ENCODE measurements around the gene GRM7.

DNA sequence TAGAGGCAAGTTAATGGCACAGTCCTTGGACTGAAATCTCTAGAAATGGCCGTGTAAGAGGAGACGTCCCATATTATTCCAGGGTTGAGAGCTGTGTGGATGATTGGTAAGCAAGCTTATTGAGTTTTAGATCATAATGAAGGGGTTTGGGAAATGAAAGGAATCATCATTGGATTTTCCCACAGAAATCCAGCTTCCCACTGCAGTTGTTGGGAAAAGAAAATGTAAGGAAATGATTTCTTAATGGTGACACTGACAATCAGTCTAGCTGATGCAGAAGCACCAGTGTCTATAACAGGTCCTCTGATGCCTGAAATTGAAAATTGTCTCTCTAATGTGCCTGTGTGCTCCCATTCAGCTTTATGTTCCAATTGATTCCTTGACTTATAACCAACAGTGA, 728.6 kb downstream of the GRM7 start:
- TF ChIP-seq OVOL3 (tag by site-specific recombination; IDR thresholded peaks at IDR 0.05) (no peak), ZNF558 (tag by site-specific recombination; IDR thresholded peaks at IDR 0.05) (no peak), ZNF624 (tag by site-specific recombination; IDR thresholded peaks at IDR 0.05) (no peak), ZNF175 (tag by site-specific recombination; IDR thresholded peaks at IDR 0.05) (no peak), ZEB2 (tag by site-specific recombination; IDR thresholded peaks at IDR 0.05) (no peak), IKZF3 (tag by site-specific recombination; IDR thresholded peaks at IDR 0.05) (no peak), ZBTB11 (tag by site-specific recombination; conservative IDR thresholded peaks at IDR 0.05; ENCODE audit: low read depth) (no peak), SALL2 (tag by site-specific recombination; IDR thresholded peaks at IDR 0.05; ENCODE audit: borderline replicate concordance) (no peak), KLF10 (tag by site-specific recombination; IDR thresholded peaks at IDR 0.05) (no peak), ZNF274 (IDR thresholded peaks at IDR 0.05; ENCODE audit: low read length) (no peak), ZNF274 (tag by site-specific recombination; IDR thresholded peaks at IDR 0.05; ENCODE audit: borderline replicate concordance) (no peak)
- TF ChIP-seq, protein P1, sequence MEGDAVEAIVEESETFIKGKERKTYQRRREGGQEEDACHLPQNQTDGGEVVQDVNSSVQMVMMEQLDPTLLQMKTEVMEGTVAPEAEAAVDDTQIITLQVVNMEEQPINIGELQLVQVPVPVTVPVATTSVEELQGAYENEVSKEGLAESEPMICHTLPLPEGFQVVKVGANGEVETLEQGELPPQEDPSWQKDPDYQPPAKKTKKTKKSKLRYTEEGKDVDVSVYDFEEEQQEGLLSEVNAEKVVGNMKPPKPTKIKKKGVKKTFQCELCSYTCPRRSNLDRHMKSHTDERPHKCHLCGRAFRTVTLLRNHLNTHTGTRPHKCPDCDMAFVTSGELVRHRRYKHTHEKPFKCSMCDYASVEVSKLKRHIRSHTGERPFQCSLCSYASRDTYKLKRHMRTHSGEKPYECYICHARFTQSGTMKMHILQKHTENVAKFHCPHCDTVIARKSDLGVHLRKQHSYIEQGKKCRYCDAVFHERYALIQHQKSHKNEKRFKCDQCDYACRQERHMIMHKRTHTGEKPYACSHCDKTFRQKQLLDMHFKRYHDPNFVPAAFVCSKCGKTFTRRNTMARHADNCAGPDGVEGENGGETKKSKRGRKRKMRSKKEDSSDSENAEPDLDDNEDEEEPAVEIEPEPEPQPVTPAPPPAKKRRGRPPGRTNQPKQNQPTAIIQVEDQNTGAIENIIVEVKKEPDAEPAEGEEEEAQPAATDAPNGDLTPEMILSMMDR (tag by site-specific recombination; IDR thresholded peaks at IDR 0.05): no peak
